Renal pelvis (tissue), 4 donors: ENCODE results near the gene GAB2. TPM values are rescaled to one million over a fixed set of nuclear protein-coding genes. Genes with fewer than 3 reads are reported as not detected.
"Not testable (repeated sequence)": the region's sequence is repeated elsewhere in the genome, so short reads cannot be mapped to it uniquely, and the experiment has no call there.

Experiments
- DNase-seq: peaks from one replicate; pipeline ENCODE4 v3.0.0-alpha.2; 2013
- polyA plus RNA-seq, 3 donors: library from polyadenylated mRNA; unstranded; fragments of 120-200 nt; gene quantifications; one replicate each; pipeline ENCODE4 v1.2.1, GENCODE V29; 2013; ENCODE audit not compliant: insufficient read length in 3 of 3

The GAB2 gene
- polyA plus RNA-seq, 3 donors: 17.1 to 19.8 (median 17.8) TPM

DNA sequence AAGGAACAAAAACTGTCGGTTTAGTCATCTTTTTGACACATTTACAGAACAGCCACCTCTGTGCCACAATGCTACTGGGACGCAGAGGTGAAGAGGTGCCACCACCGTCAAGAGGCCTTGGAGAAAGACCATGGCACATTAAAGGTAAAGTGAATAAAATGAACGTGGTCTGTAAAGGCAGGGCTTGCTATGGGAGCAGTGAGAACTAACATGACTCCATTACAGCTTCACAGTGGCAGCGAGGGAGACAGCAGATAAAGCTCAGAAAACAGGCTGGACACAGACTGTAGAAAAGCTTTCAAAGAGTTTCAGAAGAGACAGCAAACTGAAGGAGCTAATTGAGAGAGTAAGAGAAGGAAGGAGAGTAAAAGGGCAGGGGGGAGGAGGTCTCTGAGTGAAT, 102.9 kb downstream of the GAB2 start:
- DNase-seq: no peak

DNA sequence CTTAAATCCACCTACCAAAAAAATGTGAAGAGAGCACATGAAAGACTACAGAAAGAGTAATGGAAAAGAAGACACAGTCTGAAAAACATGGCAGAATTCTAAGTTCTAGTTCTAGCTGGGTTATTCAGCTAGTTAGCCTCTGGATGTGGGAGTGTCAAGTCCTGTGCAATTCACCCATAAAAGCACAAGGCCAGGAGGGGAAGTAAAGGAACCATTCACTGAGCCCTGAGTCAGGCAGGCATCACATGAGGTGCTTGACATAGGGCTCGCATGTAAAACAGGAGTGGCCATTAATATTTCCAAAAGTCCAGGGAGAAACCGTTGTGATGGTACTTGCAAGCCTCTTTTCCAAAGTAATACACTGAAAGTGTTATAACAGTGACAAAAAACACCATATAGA, 103.7 kb downstream of the GAB2 start:
- no peak for DNase-seq

DNA sequence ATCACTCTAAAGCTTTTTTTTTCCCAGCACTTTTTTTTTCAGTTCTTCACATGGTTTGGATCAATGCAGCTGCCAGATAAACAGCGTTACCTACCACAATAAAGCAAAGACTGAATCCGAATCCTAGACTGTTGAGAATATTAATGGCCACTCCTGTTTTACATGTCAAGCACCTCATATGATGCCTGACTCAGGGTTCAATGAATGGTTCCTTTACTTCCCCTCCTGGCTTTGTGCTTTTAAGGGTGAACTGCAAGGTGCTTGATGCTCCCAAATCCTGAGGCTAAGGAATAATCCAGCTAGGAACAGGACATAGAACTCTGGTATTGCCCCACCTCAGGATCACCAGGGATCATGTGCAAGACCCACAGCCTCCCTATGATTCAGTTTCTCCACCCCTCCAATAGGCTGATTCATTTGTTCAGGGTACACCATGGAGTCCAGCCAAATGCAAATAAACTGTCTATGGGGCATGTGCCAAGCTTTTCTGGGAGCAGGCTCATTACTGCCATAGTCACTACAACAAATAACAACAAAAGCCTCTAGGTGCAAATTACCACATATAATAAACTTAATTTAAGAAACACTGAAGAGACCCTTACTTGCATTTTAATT, 104.3 kb downstream of the GAB2 start:
- DNase-seq: no peak

DNA sequence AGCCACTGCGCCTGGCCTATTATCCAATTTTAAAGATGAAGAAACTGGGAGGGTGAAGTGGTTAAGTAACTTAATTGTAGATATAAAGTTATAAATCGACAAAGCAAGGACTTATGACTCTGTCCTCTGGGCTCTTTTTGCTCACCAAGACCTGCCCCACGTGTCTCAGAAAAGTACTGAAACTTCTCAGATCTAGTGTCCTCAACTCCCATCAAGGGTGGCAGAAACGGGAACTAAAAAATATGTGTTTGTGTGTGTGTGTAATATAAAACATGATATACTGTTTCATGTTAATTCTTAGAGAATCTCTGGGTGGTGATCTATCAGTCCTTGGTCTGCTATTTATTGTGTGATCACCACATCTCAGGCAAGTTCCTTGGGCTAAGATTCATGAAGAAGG, 104.9 kb downstream of the GAB2 start:
- DNase-seq: no peak

DNA sequence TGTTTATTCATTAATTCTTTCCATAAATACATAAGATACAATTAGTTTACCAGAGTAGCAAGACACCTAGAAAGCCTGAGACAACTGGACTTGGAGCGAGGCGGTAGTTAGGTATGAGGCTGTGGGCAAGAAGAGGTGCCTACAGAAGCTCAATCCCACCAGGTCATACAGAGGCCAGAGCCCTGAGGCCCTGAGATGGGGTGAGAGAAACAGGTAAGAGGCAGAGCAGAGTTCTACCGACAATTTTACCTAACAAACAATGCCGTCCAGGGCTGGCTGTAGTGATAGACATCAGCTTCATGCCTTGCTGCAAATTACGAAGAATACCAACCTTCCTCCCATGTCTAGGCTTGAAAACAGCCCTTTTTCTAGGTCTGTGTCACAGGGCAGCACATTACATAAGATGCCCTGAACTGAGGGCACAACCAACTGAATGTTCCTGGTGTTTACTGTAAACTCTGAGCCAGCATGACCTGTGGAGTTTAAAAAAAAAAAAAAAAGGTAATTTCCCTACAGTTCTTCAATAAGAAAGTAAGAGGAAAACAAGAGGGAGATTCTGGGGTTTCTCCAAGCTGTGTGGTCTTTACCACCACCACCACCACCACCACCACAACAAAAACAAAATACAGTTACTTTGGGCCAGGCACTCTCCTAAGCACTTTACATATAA, 105.8 kb downstream of the GAB2 start:
- no peak for DNase-seq

DNA sequence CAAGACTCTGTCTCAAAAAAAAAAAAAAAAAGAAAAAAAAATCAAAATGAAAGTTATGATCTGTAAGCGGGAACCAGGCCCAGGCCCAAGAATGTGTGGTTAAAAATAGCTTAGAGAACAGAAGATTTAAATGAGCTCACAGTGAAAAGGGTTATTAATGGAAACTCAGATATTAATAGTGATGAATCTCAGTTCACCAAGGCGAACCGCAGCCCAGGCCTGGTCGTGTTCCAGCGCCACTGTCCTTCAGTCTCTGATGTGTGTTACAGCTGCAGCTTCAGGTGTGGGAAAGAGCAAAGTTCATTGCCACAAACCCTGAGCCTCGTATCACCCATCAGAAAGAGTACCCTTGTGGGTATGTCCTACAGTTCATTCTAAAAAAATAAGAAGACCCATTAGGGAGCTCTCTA, 107.1 kb downstream of the GAB2 start:
- DNase-seq: no peak

DNA sequence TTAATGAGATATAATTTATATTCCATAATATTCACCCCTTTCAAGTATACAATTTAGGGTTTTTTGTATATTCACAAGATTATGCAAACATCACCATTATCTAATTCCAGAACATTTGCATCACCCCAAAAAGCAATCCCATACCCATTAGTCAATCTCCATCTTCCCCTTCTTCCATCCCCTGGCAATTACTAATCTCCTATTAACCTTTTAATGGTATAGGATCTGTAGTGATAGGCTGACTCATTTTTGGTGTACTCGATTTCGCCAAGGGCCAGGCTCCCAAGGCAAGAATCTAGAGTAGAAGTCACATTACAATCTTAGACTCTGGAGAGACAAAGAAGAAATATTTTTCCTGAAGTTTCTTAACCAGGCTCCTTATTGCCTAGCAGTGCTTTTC, 113.4 kb downstream of the GAB2 start:
- no peak for DNase-seq

DNA sequence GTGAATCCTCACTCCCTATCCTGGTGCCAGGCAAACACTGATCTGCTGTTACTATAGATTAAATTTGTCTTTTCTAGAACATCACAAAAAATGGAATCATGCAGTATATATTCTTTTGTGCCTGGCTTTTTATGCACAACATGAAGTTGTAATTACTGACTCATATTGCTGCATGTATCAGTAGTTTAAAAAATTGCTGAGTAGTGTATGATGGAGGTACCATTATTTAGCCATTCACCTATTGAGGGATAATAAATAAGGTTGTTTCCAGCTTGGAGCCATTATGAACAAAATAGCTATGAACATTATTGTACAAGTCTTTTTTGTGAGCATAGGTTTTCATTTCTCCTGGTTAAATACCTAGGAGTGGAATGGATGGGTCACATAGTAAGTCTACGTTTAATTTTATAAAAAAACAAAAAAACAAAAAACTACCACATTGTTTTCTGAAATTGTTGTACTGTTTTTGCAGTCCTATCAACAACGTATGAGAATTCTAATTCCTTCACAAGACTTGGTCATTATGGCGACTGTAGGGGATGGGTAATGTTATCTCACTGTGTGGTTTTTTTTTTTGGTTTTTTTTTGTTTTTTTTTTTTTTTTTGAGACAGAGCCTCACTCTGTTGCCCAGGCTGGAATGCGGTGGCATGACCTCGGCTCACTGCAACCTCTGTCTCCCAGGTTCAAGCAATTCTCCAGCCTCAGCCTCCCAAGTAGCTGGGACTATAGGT, 117.3 kb downstream of the GAB2 start:
- DNase-seq: no peak

DNA sequence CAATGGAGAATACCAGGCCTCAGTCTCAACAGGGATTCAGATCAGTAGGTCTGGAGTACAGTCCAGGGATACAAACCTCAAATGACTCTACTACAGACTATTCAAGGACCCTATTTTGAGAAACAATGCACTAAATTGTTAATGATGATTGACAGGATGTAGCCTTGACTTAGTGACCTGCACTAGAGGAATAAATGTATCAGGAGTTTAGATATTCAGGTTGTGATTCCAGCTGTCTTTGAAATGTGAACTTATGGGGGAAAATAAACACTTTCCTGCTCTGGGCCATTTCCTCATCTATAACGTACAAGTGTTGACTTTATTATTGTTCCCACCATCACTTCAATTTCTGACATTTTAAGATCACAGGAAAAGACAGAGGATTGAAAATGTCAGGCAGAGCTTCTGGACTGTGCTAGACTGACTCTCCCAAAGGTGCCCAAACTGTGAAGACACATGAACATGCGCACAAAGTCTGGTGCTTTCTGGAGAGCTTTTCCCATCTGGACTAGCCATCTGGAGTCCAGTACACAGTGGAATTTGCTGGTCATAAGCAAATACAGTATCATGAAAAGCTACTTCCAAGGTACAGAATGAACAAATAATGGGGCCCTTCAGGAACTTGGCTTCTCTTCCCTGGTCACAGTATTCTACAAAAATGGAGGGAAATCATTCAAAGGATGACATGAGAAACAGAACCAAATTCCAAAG, 118.5 kb downstream of the GAB2 start:
- no peak for DNase-seq

DNA sequence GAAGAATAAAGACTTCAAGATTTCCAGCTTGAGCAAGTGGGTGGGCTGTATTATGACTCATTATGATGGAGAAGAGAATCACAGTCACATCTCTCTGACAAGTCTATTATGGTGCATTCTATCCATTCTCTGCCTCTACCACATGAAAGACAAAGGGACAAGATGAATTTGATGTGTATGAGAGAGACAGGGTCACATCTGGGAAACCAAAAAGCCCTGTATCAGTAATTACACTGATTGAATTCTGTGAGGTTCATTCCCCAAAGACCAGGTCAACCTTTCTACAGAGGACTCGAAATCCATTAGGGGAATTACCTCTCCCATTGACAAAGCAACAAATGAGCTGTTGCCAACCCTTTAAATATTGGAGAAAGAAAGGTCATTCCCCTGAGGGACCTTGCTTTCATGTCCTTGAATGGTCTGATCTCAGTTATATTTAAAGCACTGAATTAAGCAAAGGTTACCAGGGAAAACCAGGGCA, 119.3 kb downstream of the GAB2 start:
- DNase-seq: no peak

DNA sequence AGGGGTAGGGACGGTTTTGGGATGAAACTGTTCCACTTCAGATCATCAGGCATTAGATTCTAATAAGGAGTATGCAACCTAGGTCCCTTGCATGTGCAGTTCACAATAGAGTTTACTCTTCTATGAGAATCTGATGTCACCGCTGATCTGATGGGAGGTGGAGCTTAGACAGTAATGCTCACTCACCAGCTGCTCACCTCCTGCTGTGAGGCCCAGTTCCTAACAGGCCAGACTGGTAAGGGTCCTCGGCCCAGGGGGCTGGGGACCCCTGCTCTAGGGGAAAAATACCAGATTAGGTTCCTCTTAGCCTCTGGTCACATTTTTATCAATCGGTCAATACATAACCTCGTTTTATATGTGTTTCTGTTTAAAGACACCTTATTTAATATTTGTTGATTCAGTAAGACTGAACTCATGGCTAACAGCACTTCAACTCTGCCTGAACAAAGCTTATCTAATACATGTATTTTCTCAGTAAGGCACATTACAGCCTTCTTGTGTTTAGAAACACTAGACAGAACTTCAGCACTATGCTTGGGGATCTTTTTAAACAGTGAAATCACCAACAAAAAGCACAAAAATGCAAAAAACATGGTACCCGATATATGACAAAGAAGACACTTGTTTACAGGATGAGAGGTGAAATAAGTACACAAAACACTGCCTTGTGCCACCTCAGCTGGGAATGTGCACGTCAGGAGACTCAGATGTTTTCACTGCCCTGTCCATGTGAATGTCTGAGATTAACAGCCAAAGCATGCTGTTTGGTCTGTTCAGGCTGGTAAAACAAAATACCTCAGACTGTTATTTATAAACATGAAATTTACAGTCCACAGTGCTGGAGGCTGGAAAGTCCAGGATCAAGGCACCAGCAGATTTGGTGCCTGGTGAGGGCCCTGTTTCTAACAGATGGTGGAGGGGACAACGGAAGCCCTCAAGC, 121.4 kb downstream of the GAB2 start:
- no peak for DNase-seq

DNA sequence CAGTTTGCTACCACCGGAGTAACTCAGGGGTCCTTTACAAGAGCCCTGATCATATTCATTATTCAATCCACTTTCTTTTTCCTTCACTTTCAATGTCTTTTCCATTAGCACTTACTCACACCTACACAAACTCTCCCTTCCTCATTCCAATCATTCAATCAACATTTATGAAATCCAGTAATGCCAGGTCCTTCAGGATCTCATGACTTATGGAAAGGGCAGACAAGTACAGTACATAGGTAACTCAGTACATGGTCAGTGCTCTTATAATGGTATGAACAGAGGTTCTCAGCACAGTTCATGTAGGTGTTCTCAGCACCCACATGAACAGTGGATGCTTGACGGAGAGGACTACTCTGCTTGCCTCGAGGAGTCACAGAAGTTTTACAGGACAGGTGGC, 122.3 kb downstream of the GAB2 start:
- no peak for DNase-seq

DNA sequence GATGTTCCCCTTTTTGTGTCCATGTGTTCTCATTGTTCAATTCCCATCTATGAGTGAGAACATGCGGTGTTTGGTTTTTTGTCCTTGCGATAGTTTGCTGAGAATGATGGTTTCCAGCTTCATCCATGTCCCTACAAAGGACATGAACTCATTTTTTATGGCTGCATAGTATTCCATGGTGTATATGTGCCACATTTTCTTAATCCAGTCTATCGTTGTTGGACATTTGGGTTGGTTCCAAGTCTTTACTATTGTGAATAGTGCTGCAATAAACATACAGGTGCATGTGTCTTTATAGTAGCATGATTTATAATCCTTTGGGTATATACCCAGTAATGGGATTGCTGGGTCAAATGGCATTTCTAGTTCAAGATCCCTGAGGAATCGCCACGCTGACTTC, 123.5 kb downstream of the GAB2 start:
- not testable (repeated sequence) for DNase-seq

DNA sequence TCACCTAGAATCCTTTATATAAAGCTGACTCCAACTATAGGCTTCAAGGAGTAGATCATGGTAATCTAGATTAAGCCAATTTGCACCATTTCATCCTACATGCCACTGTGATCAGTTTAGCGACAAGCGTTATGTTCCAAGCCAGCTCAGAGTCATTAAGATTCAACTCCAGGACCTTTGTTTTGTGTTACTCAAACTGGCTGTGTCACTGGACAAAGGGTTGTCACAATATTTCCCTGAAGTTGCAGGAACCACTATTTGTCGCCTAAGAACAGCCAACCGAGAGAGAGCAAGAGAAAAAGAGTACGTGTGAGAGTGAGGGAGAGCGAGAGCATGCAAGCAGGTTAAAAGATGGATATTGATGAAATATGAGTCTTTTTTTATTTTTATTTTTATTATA, 124.1 kb downstream of the GAB2 start:
- no peak for DNase-seq

DNA sequence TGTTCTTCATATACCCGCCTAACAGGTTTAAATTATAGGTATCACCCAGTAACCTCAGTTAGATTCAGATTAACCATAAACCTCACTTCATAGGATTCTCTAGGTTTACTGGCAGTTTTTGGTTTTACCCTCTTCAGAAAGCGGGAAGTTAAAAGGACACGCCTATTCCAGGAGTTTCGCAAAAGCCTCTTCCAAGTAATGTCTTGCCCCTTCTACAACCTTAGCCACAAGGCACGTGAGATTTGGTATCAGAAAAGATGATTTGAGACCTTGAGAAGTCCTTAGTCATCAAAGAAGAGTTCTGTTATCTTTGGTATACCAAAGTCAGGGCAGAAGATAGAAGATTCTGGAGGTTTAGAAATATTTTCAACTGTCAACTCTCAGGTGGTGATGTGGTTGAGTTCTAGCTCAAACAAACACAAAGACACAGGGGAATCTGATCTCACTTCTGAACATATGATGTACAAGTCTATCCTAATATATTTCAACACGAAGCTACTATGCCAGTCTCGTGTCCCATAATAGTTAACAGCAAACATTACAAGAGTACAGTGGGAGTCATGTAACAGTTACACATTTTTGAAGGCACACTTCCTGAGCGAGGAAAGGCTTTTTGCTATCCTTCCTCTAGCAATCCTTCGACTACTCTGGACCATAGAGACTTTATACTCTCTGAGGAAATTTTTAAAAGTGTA, 125.4 kb downstream of the GAB2 start:
- DNase-seq: no peak

DNA sequence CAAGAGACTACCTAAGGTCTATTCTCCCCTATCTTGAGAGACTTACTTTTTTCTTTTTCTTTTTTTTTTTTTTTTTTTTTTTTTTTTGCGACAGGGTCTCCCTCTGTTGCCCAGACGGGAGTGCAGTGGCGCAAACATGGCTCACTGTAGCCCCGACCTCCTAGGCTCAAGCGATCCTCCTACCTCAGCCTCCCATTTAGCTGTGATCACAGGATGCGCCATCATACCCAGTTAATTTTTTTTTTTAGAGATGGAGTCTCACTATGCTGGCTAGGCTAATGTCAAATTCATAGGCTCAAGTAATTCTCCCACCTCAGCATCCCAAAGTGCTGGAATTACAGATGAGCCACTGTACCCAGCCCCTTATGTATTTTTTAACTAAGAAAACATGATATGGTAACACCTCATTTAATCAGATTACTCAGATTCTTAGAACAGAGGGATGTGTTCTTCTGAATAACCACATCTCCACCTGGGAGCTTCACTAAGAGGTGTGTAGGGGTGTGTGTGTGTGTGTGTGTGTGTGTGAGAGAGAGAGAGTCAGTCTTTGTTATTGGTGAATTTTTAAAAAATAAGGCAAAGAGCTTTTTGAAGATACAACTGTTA, 126.0 kb downstream of the GAB2 start:
- no peak for DNase-seq

DNA sequence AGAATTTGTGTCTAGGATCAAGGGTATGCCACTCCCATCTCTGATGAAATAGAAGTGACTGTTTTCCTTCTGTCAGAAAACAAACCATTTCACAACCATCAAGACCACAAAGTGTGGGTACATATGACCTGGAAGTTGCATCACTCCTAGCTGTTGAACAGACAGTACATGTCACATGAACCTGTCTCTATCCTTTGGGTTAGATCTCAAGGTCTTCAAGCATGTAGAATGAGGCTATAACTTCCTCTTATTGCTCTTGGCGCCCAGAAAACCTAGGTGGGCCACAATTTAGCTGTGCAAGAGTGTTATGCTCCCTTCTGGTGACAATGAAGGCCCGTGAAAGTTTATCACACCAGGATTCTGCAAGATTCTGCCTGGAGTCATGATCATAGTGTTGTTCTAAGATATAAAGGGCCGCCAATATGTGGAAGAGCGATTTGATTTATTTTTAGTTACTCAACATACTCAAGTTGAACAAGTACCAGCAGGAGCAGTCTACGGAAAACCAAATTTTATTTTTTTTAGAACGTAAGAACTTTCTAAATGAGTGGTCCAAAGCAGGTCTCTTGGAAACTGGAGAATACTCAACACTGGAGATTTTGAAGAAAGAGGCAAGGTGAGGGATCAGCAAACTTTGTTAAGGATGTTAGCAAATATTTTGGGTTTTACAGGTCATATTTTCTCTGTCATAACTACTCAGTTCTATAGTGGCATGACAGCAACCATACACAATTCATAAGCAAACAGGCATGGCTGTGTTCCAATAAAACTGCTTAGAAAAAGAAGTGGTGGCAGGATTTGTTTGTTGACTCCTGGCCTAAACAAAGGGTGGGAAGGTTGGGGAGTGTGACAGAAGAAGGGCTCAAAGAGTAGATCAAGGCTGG, 127.1 kb downstream of the GAB2 start:
- no peak for DNase-seq

DNA sequence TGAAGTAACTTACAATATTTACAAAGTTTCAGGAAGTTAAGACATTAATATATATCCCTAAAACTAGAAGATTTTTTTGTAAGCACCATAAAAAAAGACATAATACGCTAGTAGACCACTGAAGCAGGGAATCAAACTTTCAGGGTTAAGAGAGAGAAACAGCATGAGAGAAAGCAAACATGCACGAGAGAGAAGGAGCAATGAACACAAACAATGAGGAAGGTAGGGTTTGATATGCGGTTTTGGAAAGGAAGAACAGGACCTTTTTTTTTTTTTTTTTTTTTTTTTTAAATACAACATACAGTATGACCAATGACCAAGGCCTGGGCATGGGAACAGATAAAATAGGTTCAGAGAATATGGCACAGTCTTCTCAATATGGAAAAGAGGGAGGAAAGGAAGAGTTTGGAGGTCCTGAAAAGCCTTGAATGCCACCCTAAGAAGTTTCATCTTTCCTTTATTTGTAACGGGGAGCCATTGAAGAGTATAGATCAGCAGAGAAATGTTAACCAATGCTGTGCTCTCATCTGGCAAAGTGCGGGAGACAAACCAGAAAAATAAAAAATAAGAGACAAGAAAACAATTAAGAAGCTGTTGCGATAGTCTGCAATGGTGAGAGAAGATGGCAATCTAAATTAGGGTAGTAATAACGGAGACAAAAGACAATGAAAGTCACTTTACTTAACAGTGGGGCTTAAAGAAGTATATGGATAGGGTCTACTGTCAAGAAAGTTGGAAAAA, 127.9 kb downstream of the GAB2 start:
- DNase-seq: no peak

DNA sequence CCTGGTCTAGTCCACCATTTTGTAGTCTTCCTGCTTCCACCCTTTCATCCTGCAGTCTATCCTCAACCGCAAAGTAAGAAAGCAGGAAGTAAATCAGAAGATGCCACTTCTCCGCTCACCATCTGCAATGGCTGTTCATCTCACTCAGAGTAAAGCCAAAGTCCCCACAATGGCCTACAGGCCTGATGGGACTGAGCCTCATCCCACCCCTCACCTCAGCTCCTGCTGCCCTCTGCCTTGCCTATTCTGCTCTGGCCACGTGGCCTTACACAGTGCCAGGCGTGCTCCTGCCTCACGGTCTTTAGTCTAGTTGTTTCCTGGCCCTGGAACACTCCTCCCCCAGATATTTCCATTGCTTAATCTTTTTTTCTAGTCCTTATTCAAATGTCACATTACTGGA, 133.4 kb downstream of the GAB2 start:
- no peak for DNase-seq
